ENCODE measurements around the gene PACS2. TPM values are rescaled to one million over a fixed set of nuclear protein-coding genes. Genes with fewer than 3 reads are reported as not detected.
"Not testable (repeated sequence)": the region's sequence is repeated elsewhere in the genome, so short reads cannot be mapped to it uniquely, and the experiment has no call there.

PACS2 gene
- total RNA-seq, 1 donor, result 27.0 TPM

DNA sequence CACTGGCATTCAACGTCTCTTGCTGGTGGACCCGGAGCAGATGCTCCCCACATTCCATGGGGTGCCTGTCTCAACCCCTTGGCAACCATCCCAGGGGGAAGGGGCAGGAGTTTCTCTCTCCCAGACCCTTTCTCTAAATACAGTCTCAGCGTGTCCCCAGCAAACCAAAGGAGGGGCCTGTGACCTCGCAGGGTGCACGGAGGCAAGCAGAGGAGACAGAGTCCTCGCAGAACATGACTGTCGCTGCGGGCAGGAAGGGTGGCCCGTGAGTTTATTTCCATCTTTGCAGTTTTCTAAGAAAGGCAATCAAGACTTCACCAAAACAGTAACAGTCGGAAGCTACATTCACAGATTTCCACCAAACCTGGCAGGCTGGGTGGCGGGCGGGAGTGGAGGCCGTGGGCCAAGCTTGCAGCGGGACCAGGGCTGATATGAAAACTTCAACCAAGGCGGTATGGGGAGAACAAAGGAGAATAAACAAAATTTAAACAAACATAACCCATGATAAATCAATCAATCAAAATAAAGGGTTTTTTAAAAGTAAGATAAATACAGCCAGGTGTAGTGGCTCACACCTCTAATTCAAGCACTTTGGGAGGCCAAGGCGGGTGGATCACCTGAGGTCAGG, 32.3 kb upstream of the PACS2 start:
- Histone ChIP-seq H3K9me3 (ENCODE audit: low read depth, low read length) (no peaks in the 10 kb centered on the region), H3K4me1 (ENCODE audit: insufficient read depth, low read length) (peaks cover 11% of the 10 kb centered on the region), H3K27me3 (ENCODE audit: insufficient read depth, low read length) (no peaks in the 10 kb centered on the region), H3K4me3 (ENCODE audit: low read length) (no peak overlapping the region)

DNA sequence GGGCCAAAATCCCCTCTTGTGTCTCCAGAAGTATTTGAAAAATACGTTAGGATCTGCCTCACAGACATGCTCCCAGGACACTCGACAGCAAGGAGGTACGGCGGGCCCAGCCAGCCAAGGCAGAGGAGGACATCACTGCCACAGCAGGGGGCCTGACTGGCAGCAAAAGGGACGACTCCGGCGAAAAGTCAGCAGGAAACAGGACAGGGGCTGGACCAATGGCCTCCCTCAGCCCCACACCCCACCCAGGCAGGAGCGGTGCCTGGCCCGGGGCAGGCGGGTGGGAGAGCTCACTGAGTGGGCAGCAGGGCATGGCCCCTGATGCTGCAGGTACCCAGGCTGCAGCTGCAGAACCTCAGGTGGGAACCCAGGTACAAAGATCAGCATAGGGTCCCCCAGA, 31.5 kb upstream of the PACS2 start:
- H3K27me3 ChIP-seq (ENCODE audit: insufficient read depth, low read length), result no peaks in the 10 kb centered on the region
- peaks cover 9% of the 10 kb centered on the region for H3K4me1 ChIP-seq (ENCODE audit: insufficient read depth, low read length)
- H3K4me3 ChIP-seq (ENCODE audit: low read length), result no peak overlapping the region
- H3K9me3 ChIP-seq (ENCODE audit: low read depth, low read length), result no peaks in the 10 kb centered on the region

DNA sequence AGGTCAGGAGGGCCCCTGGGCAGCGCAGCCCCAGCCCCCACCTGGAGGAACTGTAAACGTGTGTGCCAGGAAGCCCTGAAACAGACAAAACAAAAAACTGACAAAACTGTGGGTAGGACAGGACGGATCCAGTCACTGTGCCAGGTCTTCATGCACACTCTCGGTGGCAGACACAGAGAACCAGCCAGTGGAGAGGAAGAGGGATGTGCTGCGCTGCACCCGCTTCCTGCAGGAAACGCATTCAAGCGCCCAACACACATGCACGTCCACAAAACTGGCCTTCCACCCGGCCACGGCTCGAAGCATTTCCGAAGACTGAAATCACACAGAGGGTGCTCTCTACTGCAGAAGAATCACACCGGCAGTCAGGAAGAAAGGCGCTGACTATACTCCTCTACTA, 30.6 kb upstream of the PACS2 start:
- Histone ChIP-seq H3K9me3 (ENCODE audit: low read depth, low read length) (no peaks in the 10 kb centered on the region), H3K4me1 (ENCODE audit: insufficient read depth, low read length) (peaks cover 8% of the 10 kb centered on the region), H3K4me3 (ENCODE audit: low read length) (no peak overlapping the region), H3K27me3 (ENCODE audit: insufficient read depth, low read length) (no peaks in the 10 kb centered on the region)

DNA sequence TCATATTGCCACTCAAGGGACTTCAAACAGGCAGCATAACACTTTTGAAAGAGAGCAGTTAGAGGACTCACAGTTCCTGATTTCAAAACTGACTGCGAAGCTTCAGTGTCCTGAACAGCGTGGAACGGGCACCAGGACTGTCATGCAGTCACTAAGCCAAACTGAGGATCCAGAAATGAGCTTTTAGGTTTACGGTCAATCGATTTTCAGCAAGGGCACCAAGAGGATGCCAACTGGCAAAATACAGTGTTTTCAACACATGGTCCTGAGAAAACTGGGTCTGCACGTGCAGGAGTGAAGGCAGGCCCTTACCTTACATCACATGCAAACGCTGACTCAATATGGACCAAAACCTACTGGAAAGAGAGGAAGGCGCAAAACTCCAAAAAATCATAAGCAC, 29.4 kb upstream of the PACS2 start:
- no peaks in the 10 kb centered on the region for H3K9me3 ChIP-seq (ENCODE audit: low read depth, low read length)
- H3K4me1 ChIP-seq (ENCODE audit: insufficient read depth, low read length), result peaks cover 13% of the 10 kb centered on the region
- no peak overlapping the region for H3K4me3 ChIP-seq (ENCODE audit: low read length)
- no peaks in the 10 kb centered on the region for H3K27me3 ChIP-seq (ENCODE audit: insufficient read depth, low read length)

DNA sequence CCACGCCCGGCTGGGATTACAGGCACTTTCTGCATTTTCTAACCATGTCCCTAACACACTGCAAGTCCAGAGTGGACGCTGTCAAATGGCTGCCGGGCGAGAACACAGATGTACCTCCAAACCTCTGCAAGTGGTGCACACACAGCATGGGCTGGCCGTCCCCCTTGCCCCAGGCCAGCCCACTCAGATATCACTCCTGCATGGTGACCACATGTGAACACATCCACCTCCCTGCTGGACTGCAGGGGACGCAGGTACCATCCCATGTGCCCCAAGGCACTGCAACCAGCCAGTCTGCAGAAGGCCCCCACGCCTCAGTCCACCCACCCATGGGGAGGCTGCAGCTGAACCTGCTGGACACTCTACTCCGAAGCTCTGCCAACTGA, 27.8 kb upstream of the PACS2 start:
- H3K27me3 ChIP-seq (ENCODE audit: insufficient read depth, low read length), result no peaks in the 10 kb centered on the region
- H3K4me3 ChIP-seq (ENCODE audit: low read length), result no peak overlapping the region
- H3K4me1 ChIP-seq (ENCODE audit: insufficient read depth, low read length), result peaks cover 29% of the 10 kb centered on the region
- H3K9me3 ChIP-seq (ENCODE audit: low read depth, low read length), result no peaks in the 10 kb centered on the region

DNA sequence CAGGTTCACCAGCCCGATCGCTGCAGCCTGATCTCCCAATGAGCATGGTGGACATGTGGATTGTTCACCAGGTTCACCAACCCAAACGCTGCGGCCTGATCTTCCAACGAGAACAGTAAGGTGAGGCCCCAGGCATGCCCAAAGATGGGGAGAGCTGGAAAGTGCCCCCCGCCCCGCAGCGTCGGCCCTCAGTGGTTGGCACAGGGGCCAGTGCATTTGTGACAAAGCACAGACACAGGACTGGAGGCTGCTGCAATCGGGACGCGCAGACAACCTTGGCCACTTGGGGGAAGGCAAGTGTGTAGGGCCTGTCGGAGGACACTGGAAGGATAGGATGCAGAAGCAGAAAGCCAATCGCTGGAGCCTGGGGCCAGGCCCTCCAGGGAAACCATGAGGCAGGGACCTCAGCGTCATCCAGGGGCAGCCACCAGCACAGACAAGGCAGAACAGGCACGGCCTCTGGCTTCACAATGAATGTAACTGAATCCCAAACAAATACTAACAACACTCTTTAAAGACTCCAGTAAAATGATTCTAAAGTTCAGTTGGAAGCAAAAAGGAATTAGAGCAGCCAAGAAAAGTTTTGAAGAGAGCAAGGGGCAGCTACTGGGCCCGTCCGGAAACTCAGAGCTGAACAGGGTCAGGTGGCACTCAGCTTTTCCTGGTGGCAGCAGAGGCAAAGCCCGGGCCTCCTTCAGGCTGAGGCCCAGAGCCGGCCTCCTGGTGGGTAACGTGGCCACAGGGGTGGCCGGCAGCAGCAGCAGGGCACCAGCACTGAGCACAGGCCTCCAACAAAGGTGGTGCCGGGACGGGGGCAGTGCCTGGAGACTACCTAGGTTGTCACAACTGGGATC, 27.1 kb upstream of the PACS2 start:
- no peaks in the 10 kb centered on the region for H3K9me3 ChIP-seq (ENCODE audit: low read depth, low read length)
- no peak overlapping the region for H3K4me3 ChIP-seq (ENCODE audit: low read length)
- no peaks in the 10 kb centered on the region for H3K27me3 ChIP-seq (ENCODE audit: insufficient read depth, low read length)
- peaks cover 36% of the 10 kb centered on the region for H3K4me1 ChIP-seq (ENCODE audit: insufficient read depth, low read length)

DNA sequence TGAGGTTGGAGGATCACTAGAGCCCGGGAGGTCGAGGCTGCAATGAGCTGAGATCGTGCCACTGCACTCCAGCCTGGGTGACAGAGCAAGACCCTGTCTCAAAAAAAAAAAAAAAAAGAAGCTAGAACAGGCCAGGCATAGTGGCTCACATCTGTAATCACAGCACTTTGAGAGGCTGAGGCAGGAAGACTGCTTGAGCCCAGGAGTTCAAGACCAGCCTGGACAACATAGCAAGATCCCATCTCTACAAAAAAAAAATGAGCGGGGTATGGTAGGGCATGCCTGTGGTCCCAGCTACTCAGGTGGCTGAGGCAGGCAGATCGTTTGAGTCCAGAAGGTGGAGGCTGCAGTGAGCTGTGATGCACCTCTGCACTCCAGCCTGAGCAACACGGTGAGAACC, 25.6 kb upstream of the PACS2 start:
- not testable (repeated sequence) for H3K27me3 ChIP-seq (ENCODE audit: insufficient read depth, low read length); H3K4me3 ChIP-seq (ENCODE audit: low read length); H3K9me3 ChIP-seq (ENCODE audit: low read depth, low read length)
- peaks cover 46% of the 10 kb centered on the region for H3K4me1 ChIP-seq (ENCODE audit: insufficient read depth, low read length)

DNA sequence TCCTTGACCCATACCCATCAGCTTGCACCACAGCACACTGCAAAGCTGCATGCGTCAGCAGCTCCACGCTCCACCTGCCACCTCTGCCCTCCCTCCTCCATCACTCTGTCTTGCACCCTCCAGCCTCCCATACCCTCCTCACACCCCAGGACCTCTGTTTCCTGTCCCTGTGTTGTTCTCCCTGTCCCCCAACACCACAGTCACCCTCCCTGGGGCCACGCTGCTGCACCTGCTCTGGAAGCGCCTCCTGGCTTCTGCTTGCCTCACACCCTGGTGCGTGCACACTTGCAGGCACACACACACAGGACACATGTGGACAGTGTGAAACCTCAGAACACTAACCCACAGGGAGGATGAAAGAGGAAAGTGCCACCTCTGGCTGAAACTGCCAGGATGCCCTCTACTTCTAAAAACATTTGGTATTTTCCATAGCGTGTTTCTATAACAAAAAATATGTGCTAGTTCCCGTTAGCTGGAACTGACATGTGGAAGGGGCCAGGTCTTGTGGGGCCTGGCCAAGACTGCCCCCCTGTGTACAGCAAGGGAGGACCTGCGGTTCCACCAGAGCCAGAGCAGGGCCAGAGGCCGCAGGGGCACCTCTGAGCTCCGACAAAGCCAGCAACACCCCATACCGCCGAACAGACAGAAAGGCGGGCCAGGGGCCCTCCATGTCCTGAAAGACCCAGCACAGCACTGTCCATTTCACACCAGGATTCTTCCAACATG, 23.8 kb upstream of the PACS2 start:
- Histone ChIP-seq H3K4me1 (ENCODE audit: insufficient read depth, low read length) (peaks cover 59% of the 10 kb centered on the region), H3K27me3 (ENCODE audit: insufficient read depth, low read length) (no peaks in the 10 kb centered on the region), H3K4me3 (ENCODE audit: low read length) (no peak overlapping the region), H3K9me3 (ENCODE audit: low read depth, low read length) (no peaks in the 10 kb centered on the region)

DNA sequence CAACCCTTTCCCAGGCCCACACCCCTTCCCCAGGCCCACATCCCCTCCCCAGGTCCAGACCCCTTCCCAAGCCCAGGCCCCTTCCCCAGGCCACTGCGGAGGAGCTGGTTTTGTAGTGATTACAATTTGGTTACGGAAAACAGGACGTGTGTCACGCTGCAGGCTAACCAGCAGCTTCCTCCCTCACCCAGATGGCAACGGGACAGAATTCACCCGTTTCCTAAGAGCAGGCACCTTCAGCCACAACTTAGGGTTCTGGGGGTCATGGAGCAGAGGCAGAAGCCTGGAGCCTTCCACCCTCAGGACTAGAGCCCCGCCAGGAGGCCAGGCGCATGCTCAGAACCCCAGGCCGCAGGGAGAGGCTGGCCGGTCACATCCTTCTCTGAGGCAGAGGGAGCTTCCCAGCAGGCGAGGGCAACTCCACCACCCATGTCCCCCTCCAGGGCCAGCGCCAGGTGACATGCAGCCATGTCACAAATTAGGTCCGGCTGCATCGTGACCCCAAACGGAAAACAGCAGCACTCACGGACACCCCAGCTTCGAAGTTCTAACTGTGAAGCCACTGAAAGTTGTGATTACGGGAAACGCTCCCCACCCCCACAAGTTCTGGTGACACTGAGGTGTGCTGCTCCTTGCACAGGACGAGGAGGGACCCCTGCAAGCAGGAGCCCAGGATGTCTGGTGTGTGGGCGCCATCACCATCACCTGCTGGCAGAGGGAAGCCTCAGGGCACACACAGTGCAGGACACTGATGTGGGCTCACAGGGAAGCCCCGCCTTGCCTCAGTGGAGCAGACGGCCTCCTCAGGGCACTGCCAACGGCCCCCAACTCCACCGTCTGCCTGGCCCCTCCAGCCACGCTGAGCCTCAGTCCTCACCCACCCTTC, 21.5 kb upstream of the PACS2 start:
- H3K9me3 ChIP-seq (ENCODE audit: low read depth, low read length), result no peaks in the 10 kb centered on the region
- H3K4me3 ChIP-seq (ENCODE audit: low read length), result no peak overlapping the region
- peaks cover 59% of the 10 kb centered on the region for H3K4me1 ChIP-seq (ENCODE audit: insufficient read depth, low read length)
- H3K27me3 ChIP-seq (ENCODE audit: insufficient read depth, low read length), result no peaks in the 10 kb centered on the region

DNA sequence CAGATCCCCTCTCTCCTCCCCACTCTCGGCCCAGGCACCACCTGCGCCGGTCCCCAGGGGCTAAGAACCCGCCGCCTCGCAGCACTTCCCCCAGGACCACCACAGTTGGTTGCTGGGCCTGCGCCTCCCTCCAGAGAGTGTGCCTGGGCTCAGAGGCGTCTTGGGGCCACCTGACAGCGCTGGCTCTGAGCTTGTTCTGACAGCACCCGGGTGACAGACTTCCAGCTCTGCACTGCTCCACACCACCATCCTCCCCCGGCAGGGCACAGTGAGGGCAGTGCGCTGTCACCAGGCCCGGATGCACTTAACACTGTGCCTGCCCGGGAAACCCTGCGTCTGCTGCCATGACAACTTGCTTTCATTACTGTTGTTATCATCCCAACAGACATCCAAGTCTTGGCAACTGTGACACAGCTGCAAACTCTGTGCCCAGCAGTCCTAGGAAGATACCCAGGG, 20.4 kb upstream of the PACS2 start:
- Histone ChIP-seq H3K4me3 (ENCODE audit: low read length) (no peak overlapping the region), H3K27me3 (ENCODE audit: insufficient read depth, low read length) (no peaks in the 10 kb centered on the region), H3K9me3 (ENCODE audit: low read depth, low read length) (no peaks in the 10 kb centered on the region), H3K4me1 (ENCODE audit: insufficient read depth, low read length) (peaks cover 66% of the 10 kb centered on the region)

DNA sequence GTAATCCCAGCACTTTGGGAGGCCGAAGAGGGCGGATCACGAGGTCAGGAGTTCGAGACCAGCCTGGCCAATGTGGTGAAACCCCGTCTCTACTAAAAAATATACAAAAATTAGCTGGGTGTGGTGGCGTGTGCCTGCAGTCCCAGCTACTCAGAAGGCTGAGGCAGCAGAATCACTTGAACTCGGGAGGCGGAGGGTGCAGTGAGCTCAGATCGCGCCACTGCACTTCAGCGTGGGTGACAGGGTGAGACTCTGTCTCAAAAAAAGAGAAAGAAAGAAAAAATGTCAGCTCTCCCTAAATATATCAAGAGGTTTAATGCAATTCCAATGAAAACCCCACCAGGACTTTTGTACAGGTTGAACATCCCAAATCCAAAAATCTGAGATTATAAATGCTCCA, 17.2 kb upstream of the PACS2 start:
- not testable (repeated sequence) for H3K4me3 ChIP-seq (ENCODE audit: low read length); H3K27me3 ChIP-seq (ENCODE audit: insufficient read depth, low read length); H3K9me3 ChIP-seq (ENCODE audit: low read depth, low read length)
- peaks cover 60% of the 10 kb centered on the region for H3K4me1 ChIP-seq (ENCODE audit: insufficient read depth, low read length)

DNA sequence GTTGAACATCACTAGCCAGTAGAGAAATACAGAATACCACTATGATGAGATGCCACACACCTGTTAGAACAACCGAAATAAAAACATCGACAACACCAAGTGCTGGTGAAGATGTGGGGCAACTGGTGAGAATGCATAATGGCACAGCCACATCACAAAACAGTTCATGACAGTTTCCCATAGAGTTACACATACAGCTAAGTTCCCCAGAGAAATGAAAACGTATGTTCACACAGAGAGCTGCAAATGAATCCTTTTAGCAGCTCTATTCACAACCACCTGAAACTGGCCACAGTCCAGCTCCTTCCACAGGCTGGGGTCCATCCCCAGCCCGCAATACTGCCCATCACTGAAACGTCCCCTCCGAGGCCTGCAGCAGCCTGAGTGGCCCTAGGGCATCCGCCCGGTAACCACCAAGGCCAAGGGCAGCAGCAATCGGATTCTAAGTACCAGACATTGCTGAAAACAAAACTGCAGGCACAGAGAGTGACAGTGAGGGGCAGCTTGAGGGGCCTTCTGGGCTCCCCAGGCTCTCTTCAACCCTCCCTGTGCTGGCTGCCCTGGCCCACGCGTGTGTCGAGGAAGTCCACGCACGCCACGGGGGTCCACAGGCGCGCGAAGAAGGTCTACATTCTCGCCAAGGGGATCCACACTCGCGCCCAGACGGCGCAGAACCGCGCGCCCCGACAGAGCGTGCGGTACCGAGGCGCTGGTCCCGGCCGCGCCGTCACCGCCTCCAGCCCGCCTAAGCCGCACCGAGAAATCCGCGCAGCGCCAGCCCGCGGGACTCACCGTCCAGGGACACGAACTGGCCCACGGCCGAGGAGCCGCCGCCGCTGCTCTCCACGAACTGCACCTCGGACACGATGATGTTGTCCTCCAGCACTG, 14.7 kb upstream of the PACS2 start:
- H3K4me1 ChIP-seq (ENCODE audit: insufficient read depth, low read length), result peaks cover 39% of the 10 kb centered on the region
- no peaks in the 10 kb centered on the region for H3K9me3 ChIP-seq (ENCODE audit: low read depth, low read length)
- H3K27me3 ChIP-seq (ENCODE audit: insufficient read depth, low read length), result no peaks in the 10 kb centered on the region
- peak overlapping the region; percentile 69 for H3K4me3 ChIP-seq (ENCODE audit: low read length)

DNA sequence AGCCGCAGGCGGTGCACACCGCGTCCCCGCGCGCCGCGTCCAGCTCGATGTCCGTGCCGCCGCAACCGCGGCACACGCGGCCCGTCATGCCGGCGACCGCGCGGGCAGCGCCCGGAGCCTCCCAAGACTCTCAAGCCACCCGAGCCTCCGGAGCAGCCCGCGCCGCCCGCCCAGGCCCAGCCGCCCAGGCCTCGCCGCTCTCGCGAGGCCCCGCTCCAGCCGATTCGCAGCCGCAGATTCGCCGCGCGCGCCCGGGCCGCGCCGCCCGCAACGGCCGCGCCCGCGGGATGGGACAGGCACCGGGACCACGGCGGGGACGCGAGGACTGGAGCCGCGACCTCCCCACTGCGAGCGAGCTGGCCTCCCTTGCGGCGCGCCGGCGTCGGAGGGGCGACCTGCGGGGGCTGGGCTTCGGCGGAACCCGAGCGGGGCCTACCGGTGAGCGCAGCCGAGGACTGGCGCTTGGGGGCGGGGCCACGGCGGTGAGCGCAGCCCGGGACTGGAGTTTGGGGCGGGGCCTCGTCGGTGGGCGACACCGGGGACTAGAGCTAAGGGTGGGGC, 13.9 kb upstream of the PACS2 start, which contains the start of gene BRF1:
BRF1 (minus strand) TSS at position 460 of the 561 bp plus-strand sequence; CDS start at position 88, 372 bp downstream.
- Histone ChIP-seq H3K4me3 (ENCODE audit: low read length) (peak within 1 kb of the TSS; percentile 69), H3K4me1 (ENCODE audit: insufficient read depth, low read length) (peaks cover 39% of the 10 kb centered on the region)

More for the DNA sequence above, 13.9 kb upstream of the PACS2 start, which contains the start of gene BRF1:
- H3K27me3 ChIP-seq (ENCODE audit: insufficient read depth, low read length), result no peaks in the 10 kb centered on the region
- no peaks in the 10 kb centered on the region for H3K9me3 ChIP-seq (ENCODE audit: low read depth, low read length)

All from mononuclear cell (primary cell).